ENCODE results near the gene NRXN3. TPM values are rescaled to one million over a fixed set of nuclear protein-coding genes. Genes with fewer than 3 reads are reported as not detected.
A peak's percentile ranks its signal among the peaks of the same experiment; 100 is the strongest.

NRXN3 gene
- polyA plus RNA-seq, 1 donor from 2014 or later: 110 TPM

- peak overlapping the region; percentile 47 for H3K27ac ChIP-seq (ENCODE audit: low read length)
- TF ChIP-seq, protein P1, sequence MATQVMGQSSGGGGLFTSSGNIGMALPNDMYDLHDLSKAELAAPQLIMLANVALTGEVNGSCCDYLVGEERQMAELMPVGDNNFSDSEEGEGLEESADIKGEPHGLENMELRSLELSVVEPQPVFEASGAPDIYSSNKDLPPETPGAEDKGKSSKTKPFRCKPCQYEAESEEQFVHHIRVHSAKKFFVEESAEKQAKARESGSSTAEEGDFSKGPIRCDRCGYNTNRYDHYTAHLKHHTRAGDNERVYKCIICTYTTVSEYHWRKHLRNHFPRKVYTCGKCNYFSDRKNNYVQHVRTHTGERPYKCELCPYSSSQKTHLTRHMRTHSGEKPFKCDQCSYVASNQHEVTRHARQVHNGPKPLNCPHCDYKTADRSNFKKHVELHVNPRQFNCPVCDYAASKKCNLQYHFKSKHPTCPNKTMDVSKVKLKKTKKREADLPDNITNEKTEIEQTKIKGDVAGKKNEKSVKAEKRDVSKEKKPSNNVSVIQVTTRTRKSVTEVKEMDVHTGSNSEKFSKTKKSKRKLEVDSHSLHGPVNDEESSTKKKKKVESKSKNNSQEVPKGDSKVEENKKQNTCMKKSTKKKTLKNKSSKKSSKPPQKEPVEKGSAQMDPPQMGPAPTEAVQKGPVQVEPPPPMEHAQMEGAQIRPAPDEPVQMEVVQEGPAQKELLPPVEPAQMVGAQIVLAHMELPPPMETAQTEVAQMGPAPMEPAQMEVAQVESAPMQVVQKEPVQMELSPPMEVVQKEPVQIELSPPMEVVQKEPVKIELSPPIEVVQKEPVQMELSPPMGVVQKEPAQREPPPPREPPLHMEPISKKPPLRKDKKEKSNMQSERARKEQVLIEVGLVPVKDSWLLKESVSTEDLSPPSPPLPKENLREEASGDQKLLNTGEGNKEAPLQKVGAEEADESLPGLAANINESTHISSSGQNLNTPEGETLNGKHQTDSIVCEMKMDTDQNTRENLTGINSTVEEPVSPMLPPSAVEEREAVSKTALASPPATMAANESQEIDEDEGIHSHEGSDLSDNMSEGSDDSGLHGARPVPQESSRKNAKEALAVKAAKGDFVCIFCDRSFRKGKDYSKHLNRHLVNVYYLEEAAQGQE (IDR thresholded peaks at IDR 0.05; ENCODE audit: borderline replicate concordance): peak; percentile 77
- TF ChIP-seq EP300 (conservative IDR thresholded peaks at IDR 0.05; ENCODE audit: poor library complexity, severe bottlenecking) (peak; percentile 66), SMC3 (conservative IDR thresholded peaks at IDR 0.05; ENCODE audit: poor library complexity) (peak; percentile 28), POLR2AphosphoS5 (IDR thresholded peaks at IDR 0.05) (peak; percentile 88), MXI1 (conservative IDR thresholded peaks at IDR 0.05; ENCODE audit: poor library complexity, severe bottlenecking) (no peak), TAF1 (IDR thresholded peaks at IDR 0.05; ENCODE audit: low read depth) (no peak), RAD21 (conservative IDR thresholded peaks at IDR 0.05) (no peak), EZH2 (IDR thresholded peaks at IDR 0.05; ENCODE audit: borderline replicate concordance, insufficient read depth, low read length, poor library complexity, severe bottlenecking) (no peak)
- TF ChIP-seq, protein P2, sequence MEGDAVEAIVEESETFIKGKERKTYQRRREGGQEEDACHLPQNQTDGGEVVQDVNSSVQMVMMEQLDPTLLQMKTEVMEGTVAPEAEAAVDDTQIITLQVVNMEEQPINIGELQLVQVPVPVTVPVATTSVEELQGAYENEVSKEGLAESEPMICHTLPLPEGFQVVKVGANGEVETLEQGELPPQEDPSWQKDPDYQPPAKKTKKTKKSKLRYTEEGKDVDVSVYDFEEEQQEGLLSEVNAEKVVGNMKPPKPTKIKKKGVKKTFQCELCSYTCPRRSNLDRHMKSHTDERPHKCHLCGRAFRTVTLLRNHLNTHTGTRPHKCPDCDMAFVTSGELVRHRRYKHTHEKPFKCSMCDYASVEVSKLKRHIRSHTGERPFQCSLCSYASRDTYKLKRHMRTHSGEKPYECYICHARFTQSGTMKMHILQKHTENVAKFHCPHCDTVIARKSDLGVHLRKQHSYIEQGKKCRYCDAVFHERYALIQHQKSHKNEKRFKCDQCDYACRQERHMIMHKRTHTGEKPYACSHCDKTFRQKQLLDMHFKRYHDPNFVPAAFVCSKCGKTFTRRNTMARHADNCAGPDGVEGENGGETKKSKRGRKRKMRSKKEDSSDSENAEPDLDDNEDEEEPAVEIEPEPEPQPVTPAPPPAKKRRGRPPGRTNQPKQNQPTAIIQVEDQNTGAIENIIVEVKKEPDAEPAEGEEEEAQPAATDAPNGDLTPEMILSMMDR (IDR thresholded peaks at IDR 0.05; ENCODE audit: poor library complexity, severe bottlenecking): no peak
- H3K9me2 ChIP-seq (ENCODE audit: insufficient read depth, low read length): no peaks in the 10 kb centered on the region
- H3K79me2 ChIP-seq (replicated peaks; ENCODE audit: insufficient read depth, low read length): no peaks in the 10 kb centered on the region
- no peaks in the 10 kb centered on the region for H3K36me3 ChIP-seq (ENCODE audit: insufficient read depth, low read length)
- H3K9ac ChIP-seq (ENCODE audit: low read length): no peak overlapping the region
- no peaks in the 10 kb centered on the region for H3K27me3 ChIP-seq (ENCODE audit: insufficient read depth, low read depth, low read length)
- peak overlapping the region; percentile 16 for H3K4me2 ChIP-seq (ENCODE audit: low read length)
- peaks cover 7% of the 10 kb centered on the region for H3F3A ChIP-seq (ENCODE audit: insufficient read depth, low read length, poor library complexity, severe bottlenecking)
- no peak overlapping the region for H2AFZ ChIP-seq (ENCODE audit: low read depth, low read length)
- H3K4me3 ChIP-seq (ENCODE audit: low read length): peak overlapping the region; percentile 29
- H4K20me1 ChIP-seq (ENCODE audit: insufficient read depth): no peaks in the 10 kb centered on the region
- no peaks in the 10 kb centered on the region for H3K9me3 ChIP-seq (ENCODE audit: low read length)
Observed at GRCh38 chr14:79878785-79879184, 1708.6 kb downstream of the NRXN3 start.

DNA sequence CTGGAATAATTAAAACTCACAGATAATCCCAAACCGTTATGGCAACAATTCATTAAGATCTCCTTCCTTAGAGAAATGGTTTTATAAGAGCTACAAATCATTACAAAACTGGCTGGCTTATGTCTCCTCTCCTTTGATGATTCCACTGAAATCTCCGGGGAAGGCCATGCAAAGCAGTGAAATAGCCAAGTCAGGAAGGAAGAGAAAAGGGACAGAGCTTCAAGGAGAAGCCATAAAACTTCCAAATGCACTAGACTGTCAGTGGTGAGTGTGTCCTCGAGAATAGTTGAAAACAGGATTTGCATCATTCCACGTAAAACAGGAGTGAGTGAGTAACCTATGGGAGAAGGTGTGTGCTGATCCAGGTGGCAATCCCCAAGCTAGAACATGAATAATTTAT lies 1711.1 kb downstream of the NRXN3 start:
- Histone ChIP-seq H2AFZ (ENCODE audit: low read depth, low read length) (no peak overlapping the region), H3K4me2 (ENCODE audit: low read length) (no peak overlapping the region), H4K20me1 (ENCODE audit: insufficient read depth) (no peaks in the 10 kb centered on the region), H3K9me3 (ENCODE audit: low read length) (no peaks in the 10 kb centered on the region), H3K9me2 (ENCODE audit: insufficient read depth, low read length) (no peaks in the 10 kb centered on the region), H3K79me2 (replicated peaks; ENCODE audit: insufficient read depth, low read length) (no peaks in the 10 kb centered on the region), H3F3A (ENCODE audit: insufficient read depth, low read length, poor library complexity, severe bottlenecking) (peaks cover 7% of the 10 kb centered on the region), H3K27ac (ENCODE audit: low read length) (no peak overlapping the region), H3K9ac (ENCODE audit: low read length) (no peak overlapping the region), H3K27me3 (ENCODE audit: insufficient read depth, low read depth, low read length) (no peaks in the 10 kb centered on the region), H3K36me3 (ENCODE audit: insufficient read depth, low read length) (no peaks in the 10 kb centered on the region), H3K4me3 (ENCODE audit: low read length) (no peak overlapping the region)
- TF ChIP-seq TAF1 (IDR thresholded peaks at IDR 0.05; ENCODE audit: low read depth) (no peak), MXI1 (conservative IDR thresholded peaks at IDR 0.05; ENCODE audit: poor library complexity, severe bottlenecking) (no peak), RAD21 (conservative IDR thresholded peaks at IDR 0.05) (no peak), SMC3 (conservative IDR thresholded peaks at IDR 0.05; ENCODE audit: poor library complexity) (no peak), POLR2AphosphoS5 (IDR thresholded peaks at IDR 0.05) (no peak), EZH2 (IDR thresholded peaks at IDR 0.05; ENCODE audit: borderline replicate concordance, insufficient read depth, low read length, poor library complexity, severe bottlenecking) (no peak), EP300 (conservative IDR thresholded peaks at IDR 0.05; ENCODE audit: poor library complexity, severe bottlenecking) (no peak)
- TF ChIP-seq, protein P1 (IDR thresholded peaks at IDR 0.05; ENCODE audit: borderline replicate concordance): no peak
- TF ChIP-seq, protein P2 (IDR thresholded peaks at IDR 0.05; ENCODE audit: poor library complexity, severe bottlenecking): no peak
